SK-N-SH (cell line): ENCODE measurements around the gene EHD2. TPM values are rescaled to one million over a fixed set of nuclear protein-coding genes. Genes with fewer than 3 reads are reported as not detected.
"Not testable (repeated sequence)": the region's sequence is repeated elsewhere in the genome, so short reads cannot be mapped to it uniquely, and the experiment has no call there.

ENCODE experiments used
- CTCF ChIA-PET: fragments of 300-600, 350-600 bp; formaldehyde crosslinking; extraction: SDS; loops from one replicate; lab custom pipeline; 2021; lab: Yijun Ruan, JAX
- POLR2A ChIA-PET: fragments of 350-600 bp; sonication (Branson Sonifier 250); formaldehyde crosslinking; extraction: SDS; loops from one replicate; lab custom pipeline; 2020; ENCODE audit warnings: antibody characterized with exemption, inconsistent platforms; lab: Yijun Ruan, JAX
- DNase-seq: peaks from one replicate; pipeline ENCODE4 v3.0.0; 2012
- H2AFZ ChIP-seq: fragments of 200-600 bp; sonication (generic); 2 replicates; pipeline ENCODE4 v1.8.1; 2016; ENCODE audit warnings: antibody characterized with exemption, mild to moderate bottlenecking, low read depth
- H3F3A ChIP-seq: fragments of 200-600 bp; sonication (generic); replicated peaks from 2 replicates; pipeline ENCODE3; 2016; ENCODE audit warnings: antibody characterized with exemption, mild to moderate bottlenecking; ENCODE audit not compliant: insufficient read depth
- H3K27ac ChIP-seq, 2 experiments: fragments of 200-500 bp in 1 of 2; fragments of 200-600 bp in 1 of 2; sonication (Bioruptor generic) in 1 of 2; sonication (generic), shearing (Covaris generic) in 1 of 2; 2 replicates each; pipeline versions ENCODE4 v1.5.1 to v1.6.1; 2014 to 2016; ENCODE audit warnings: low read depth in 2 of 2, inconsistent platforms in 1 of 2, low read length in 1 of 2, mild to moderate bottlenecking in 1 of 2, mixed read lengths in 1 of 2
- H3K27me3 ChIP-seq: fragments of 200-600 bp; sonication (generic), shearing (Covaris generic); 2 replicates; pipeline ENCODE4 v1.6.1; 2016; ENCODE audit warnings: mixed run types; ENCODE audit not compliant: insufficient read depth
- H3K36me3 ChIP-seq, 2 experiments: fragments of 200-500 bp in 1 of 2; fragments of 200-600 bp in 1 of 2; sonication (Bioruptor generic) in 1 of 2; sonication (generic) in 1 of 2; replicated peaks in 1 of 2; 2 replicates each; pipeline versions ENCODE3 to v1.5.1; 2014 to 2016; ENCODE audit warnings: low read length in 1 of 2, mild to moderate bottlenecking in 1 of 2; ENCODE audit not compliant: insufficient read depth in 2 of 2, control insufficient read depth in 1 of 2
- H3K4me1 ChIP-seq, 2 experiments: fragments of 200-500 bp in 1 of 2; fragments of 200-600 bp in 1 of 2; sonication (Bioruptor generic) in 1 of 2; sonication (generic), shearing (Covaris generic) in 1 of 2; 2 replicates each; pipeline versions ENCODE4 v1.5.1 to v1.6.1; 2014 to 2016; ENCODE audit warnings: low read depth in 1 of 2, low read length in 1 of 2, mixed run types in 1 of 2; ENCODE audit not compliant: insufficient read depth in 2 of 2, control insufficient read depth in 1 of 2
- H3K4me2 ChIP-seq: fragments of 200-600 bp; sonication (generic), shearing (Covaris generic); 2 replicates; pipeline ENCODE4 v1.6.1; 2017; ENCODE audit warnings: mixed run types
- H3K4me3 ChIP-seq, 2 experiments: fragments of 200-500 bp in 1 of 2; fragments of 200-600 bp in 1 of 2; sonication (Bioruptor generic) in 1 of 2; sonication (generic), shearing (Covaris generic) in 1 of 2; 2 replicates each; pipeline versions ENCODE4 v1.5.1 to v1.8.1; 2014 to 2016; ENCODE audit warnings: low read depth in 2 of 2, inconsistent platforms in 1 of 2, low read length in 1 of 2, mild to moderate bottlenecking in 1 of 2, mixed read lengths in 1 of 2, moderate library complexity in 1 of 2
- H3K79me2 ChIP-seq: fragments of 200-600 bp; sonication (generic); 2 replicates; pipeline ENCODE4 v1.8.1; 2017; ENCODE audit warnings: mild to moderate bottlenecking; ENCODE audit not compliant: insufficient read depth
- H3K9ac ChIP-seq: fragments of 200-600 bp; sonication (generic); 2 replicates; pipeline ENCODE4 v1.6.1; 2017; ENCODE audit warnings: mixed run types
- H3K9me2 ChIP-seq: fragments of 200-600 bp; sonication (generic); 2 replicates; pipeline ENCODE4 v1.6.1; 2017; ENCODE audit warnings: mixed run types
- H3K9me3 ChIP-seq: fragments of 200-600 bp; sonication (generic); 2 replicates; pipeline ENCODE4 v1.6.1; 2017; ENCODE audit warnings: mixed run types, mild to moderate bottlenecking, moderate library complexity
- H4K20me1 ChIP-seq: fragments of 200-600 bp; sonication (generic); 2 replicates; pipeline ENCODE4 v1.6.1; 2017; ENCODE audit warnings: mild to moderate bottlenecking, mixed run types; ENCODE audit not compliant: insufficient read depth
- CHD2 ChIP-seq: fragments of 150-350 bp; IDR thresholded peaks from 2 replicates; pipeline ENCODE4 v1.6.1; 2018; ENCODE audit warnings: low read length; ENCODE audit not compliant: partially characterized antibody
- CTCF ChIP-seq: fragments of 200-600 bp; sonication (generic); IDR thresholded peaks from 2 replicates; pipeline ENCODE4 v1.6.1; 2017; ENCODE audit warnings: antibody characterized with exemption, mild to moderate bottlenecking, moderate library complexity
- EZH2phosphoT487 ChIP-seq: fragments of 200-600 bp; sonication (generic); IDR thresholded peaks from 2 replicates; pipeline ENCODE4 v1.6.1; 2017; ENCODE audit warnings: low read depth, mixed run types, mild to moderate bottlenecking, antibody characterized with exemption, moderate library complexity, borderline replicate concordance
- FOSL2 ChIP-seq: IDR thresholded peaks from 2 replicates; pipeline ENCODE4 v1.4.0; 2012; ENCODE audit warnings: low read depth, mild to moderate bottlenecking, moderate library complexity, borderline replicate concordance
- FOXJ3 ChIP-seq: sonication (generic); formaldehyde crosslinking; IDR thresholded peaks from 2 replicates; pipeline ENCODE4 v1.5.1; 2020; ENCODE audit warnings: mild to moderate bottlenecking, missing genetic modification reagents
- FOXM1 ChIP-seq: IDR thresholded peaks from 2 replicates; pipeline ENCODE4 v1.4.0; 2012; ENCODE audit warnings: low read depth, mild to moderate bottlenecking
- GABPA ChIP-seq: IDR thresholded peaks from 2 replicates; pipeline ENCODE4 v1.4.0; 2012; ENCODE audit warnings: low read depth, mild to moderate bottlenecking
- MAX ChIP-seq: IDR thresholded peaks from 2 replicates; pipeline ENCODE4 v1.4.0; 2012; ENCODE audit warnings: low read depth
- MEF2A ChIP-seq: IDR thresholded peaks from 2 replicates; pipeline ENCODE4 v1.4.0; 2012; ENCODE audit warnings: low read depth, borderline replicate concordance
- RAD21 ChIP-seq: IDR thresholded peaks from 2 replicates; pipeline ENCODE4 v1.6.1; 2012; ENCODE audit warnings: mild to moderate bottlenecking, low read length
- RCOR1 ChIP-seq: fragments of 150-350 bp; IDR thresholded peaks from 2 replicates; pipeline ENCODE4 v1.6.1; 2017; ENCODE audit warnings: antibody characterized with exemption, low read length
- RFX5 ChIP-seq: IDR thresholded peaks from 2 replicates; pipeline ENCODE4 v1.6.1; 2012; ENCODE audit warnings: mild to moderate bottlenecking, improper control_type of control experiment, low read length
- RXRA ChIP-seq: IDR thresholded peaks from 2 replicates; pipeline ENCODE4 v1.4.0; 2012; ENCODE audit warnings: low read depth, mild to moderate bottlenecking, borderline replicate concordance
- SIN3A ChIP-seq: IDR thresholded peaks from 2 replicates; pipeline ENCODE4 v1.6.1; 2012; ENCODE audit warnings: low read depth, mild to moderate bottlenecking, low read length, moderate library complexity, borderline replicate concordance
- SMC3 ChIP-seq: IDR thresholded peaks from 2 replicates; pipeline ENCODE4 v1.6.1; 2012; ENCODE audit warnings: low read depth, low read length, improper control_type of control experiment
- USF1 ChIP-seq: IDR thresholded peaks from 2 replicates; pipeline ENCODE4 v1.4.0; 2012; ENCODE audit warnings: low read depth, borderline replicate concordance
- ZBTB33 ChIP-seq: IDR thresholded peaks from 2 replicates; pipeline ENCODE4 v1.4.0; 2012; ENCODE audit warnings: low read depth, borderline replicate concordance
- WGBS: methylation state at CpG from one replicate; pipeline ENCODE4 v1.1.6; 2017; ENCODE audit warnings: low lambda C conversion rate; 5-methylcytosine and 5-hydroxymethylcytosine counted together
- polyA plus RNA-seq, 3 experiments: library from polyadenylated mRNA; depleted of rRNA; stranded (reverse); fragments of >200 nt; gene quantifications; 2 replicates each; pipeline ENCODE4 v1.2.3, GENCODE V29; 2012

Gene EHD2
- polyA plus RNA-seq, 1 of the 3 experiments (the other 2 are of a cell fraction): 55.5 TPM

GRCh38 chr19:47762615-47763308, 49.5 kb downstream of the EHD2 start:
- no peak overlapping the region for H3K4me2 ChIP-seq
- no peaks in the 10 kb centered on the region for H3K9me2 ChIP-seq
- H3F3A ChIP-seq: peaks cover 17% of the 10 kb centered on the region
- no peaks in the 10 kb centered on the region for H3K27me3 ChIP-seq
- 88% methylated on average over 18 of the region's 18 CpGs for WGBS
- peaks cover 9 to 11% of the 10 kb centered on the region in 2 experiments for H3K36me3 ChIP-seq
- H3K9ac ChIP-seq: no peak overlapping the region
- peaks cover 3% of the 10 kb centered on the region; the same call in 1 of the 2 replicates for H4K20me1 ChIP-seq
- ChIA-PET POLR2A (no interaction called here), CTCF (interaction anchor here (7.1 kb wide), 1 partner anchor 103 kb away, joined by 89 read pairs; no protein-coding TSS in a partner anchor)
- TF ChIP-seq USF1: no peak
- TF ChIP-seq EZH2phosphoT487: no peak
- TF ChIP-seq FOSL2: no peak
- no peak for TF ChIP-seq FOXM1
- no peak for TF ChIP-seq SIN3A
- TF ChIP-seq RAD21: no peak
- no peak for TF ChIP-seq RFX5
- no peak for TF ChIP-seq MAX
- no peak for TF ChIP-seq FOXJ3 (CRISPR knock-in tag)
- no peak for TF ChIP-seq CTCF
- no peak for TF ChIP-seq RCOR1
- no peak for TF ChIP-seq SMC3
- no peak for TF ChIP-seq CHD2
- TF ChIP-seq MEF2A: no peak
- no peak for TF ChIP-seq RXRA
- TF ChIP-seq GABPA: no peak
- no peak for TF ChIP-seq ZBTB33
- H3K4me3 ChIP-seq: no peak overlapping the region
- H3K79me2 ChIP-seq: no peaks in the 10 kb centered on the region
- no peak overlapping the region for H3K27ac ChIP-seq
- H3K9me3 ChIP-seq: no peaks in the 10 kb centered on the region
- no peak overlapping the region for H2AFZ ChIP-seq
- DNase-seq: no peak
- no peaks in the 10 kb centered on the region for H3K4me1 ChIP-seq

GRCh38 chr19:47764705-47765104, 51.5 kb downstream of the EHD2 start:
- WGBS: 80% methylated on average over 3 of the region's 3 CpGs
- H3K27ac ChIP-seq, H3K9ac ChIP-seq, H2AFZ ChIP-seq, H3K9me2 ChIP-seq, H3K36me3 ChIP-seq, DNase-seq, H3K79me2 ChIP-seq, H3K4me1 ChIP-seq, H3K4me2 ChIP-seq, H4K20me1 ChIP-seq, H3K9me3 ChIP-seq, H3K4me3 ChIP-seq, H3K27me3 ChIP-seq: not testable (repeated sequence)
- peaks cover 10% of the 10 kb centered on the region for H3F3A ChIP-seq
- CTCF ChIA-PET: interaction anchor here (1.1 to 7.1 kb wide), 6 partner anchors 8 to 101 kb away, joined by 3 to 89 read pairs (median 6); partner anchors contain the start of gene EHD2
- POLR2A ChIA-PET: interaction anchor here (0.7 kb wide), 1 partner anchor 10 kb away, joined by 4 read pairs; no protein-coding TSS in a partner anchor
